OCI-LY1 (cell line): ENCODE measurements around the gene KCTD19.

Source experiments
- H2AFZ ChIP-seq: fragments of 200-600 bp; sonication (generic), shearing (Covaris generic); 2 replicates; pipeline ENCODE4 v1.6.0; 2014; ENCODE audit warnings: antibody characterized with exemption, mild to moderate bottlenecking, low read length
- H3F3A ChIP-seq: fragments of 200-600 bp; sonication (generic), shearing (Covaris generic); 2 replicates; pipeline ENCODE4 v1.6.0; 2014; ENCODE audit warnings: mild to moderate bottlenecking, antibody characterized with exemption, low read length, moderate library complexity; ENCODE audit not compliant: insufficient read depth
- H3K27ac ChIP-seq: fragments of 200-600 bp; sonication (generic); 2 replicates; pipeline ENCODE4 v1.5.1; 2014; ENCODE audit warnings: low read length, mixed run types, mild to moderate bottlenecking, low read depth; ENCODE audit not compliant: poor library complexity, severe bottlenecking
- H3K27me3 ChIP-seq: fragments of 200-600 bp; sonication (generic); 2 replicates; pipeline ENCODE4 v1.6.0; 2014; ENCODE audit warnings: antibody characterized with exemption, mild to moderate bottlenecking, low read length, moderate library complexity; ENCODE audit not compliant: insufficient read depth
- H3K36me3 ChIP-seq: fragments of 200-600 bp; sonication (generic); 2 replicates; pipeline ENCODE4 v1.6.1; 2014; ENCODE audit warnings: mild to moderate bottlenecking, antibody characterized with exemption, low read length, moderate library complexity, mixed read lengths; ENCODE audit not compliant: insufficient read depth
- H3K4me1 ChIP-seq: fragments of 200-600 bp; sonication (generic); 2 replicates; pipeline ENCODE4 v1.5.1; 2014; ENCODE audit warnings: mild to moderate bottlenecking, low read length, moderate library complexity; ENCODE audit not compliant: insufficient read depth, severe bottlenecking
- H3K4me2 ChIP-seq: fragments of 200-600 bp; sonication (generic), shearing (Covaris generic); 2 replicates; pipeline ENCODE4 v1.6.1; 2014; ENCODE audit warnings: low read length
- H3K4me3 ChIP-seq: fragments of 200-600 bp; sonication (generic); 2 replicates; pipeline ENCODE4 v1.5.1; 2014; ENCODE audit warnings: low read length, low read depth, mild to moderate bottlenecking, mixed read lengths; ENCODE audit not compliant: poor library complexity, severe bottlenecking
- H3K79me2 ChIP-seq: fragments of 200-600 bp; shearing (Covaris generic); 2 replicates; pipeline ENCODE4 v1.6.1; 2016; ENCODE audit warnings: mixed run types, low read length, mixed read lengths; ENCODE audit not compliant: insufficient read depth
- H3K9ac ChIP-seq: fragments of 200-600 bp; sonication (generic), shearing (Covaris generic); 2 replicates; pipeline ENCODE4 v1.6.1; 2014; ENCODE audit warnings: mild to moderate bottlenecking, low read length, mixed read lengths
- H3K9me2 ChIP-seq: fragments of 200-600 bp; sonication (generic), shearing (Covaris generic); 2 replicates; pipeline ENCODE4 v1.6.1; 2014; ENCODE audit warnings: low read depth, mild to moderate bottlenecking, low read length, mixed read lengths
- H3K9me3 ChIP-seq: fragments of 200-600 bp; shearing (Covaris generic); 2 replicates; pipeline ENCODE4 v1.6.1; 2014; ENCODE audit warnings: low read length, mixed read lengths
- H4K20me1 ChIP-seq: fragments of 200-600 bp; sonication (generic), shearing (Covaris generic); 2 replicates; pipeline ENCODE4 v1.6.0; 2016; ENCODE audit warnings: mild to moderate bottlenecking, low read length; ENCODE audit not compliant: insufficient read depth
- EZH2 ChIP-seq: fragments of 200-600 bp; sonication (generic), shearing (Covaris generic); IDR thresholded peaks from 2 replicates; pipeline ENCODE4 v1.8.0; 2017; ENCODE audit warnings: borderline replicate concordance, mixed run types, mild to moderate bottlenecking, antibody characterized with exemption, low read length, moderate library complexity, mixed read lengths
- TF ChIP-seq, protein P1 (sequence below): fragments of 200-600 bp; sonication (generic), shearing (Covaris generic); IDR thresholded peaks from 2 replicates; pipeline ENCODE4 v1.5.1; 2017; ENCODE audit warnings: mild to moderate bottlenecking, antibody characterized with exemption, low read length, moderate library complexity, mixed read lengths

Gene KCTD19

DNA sequence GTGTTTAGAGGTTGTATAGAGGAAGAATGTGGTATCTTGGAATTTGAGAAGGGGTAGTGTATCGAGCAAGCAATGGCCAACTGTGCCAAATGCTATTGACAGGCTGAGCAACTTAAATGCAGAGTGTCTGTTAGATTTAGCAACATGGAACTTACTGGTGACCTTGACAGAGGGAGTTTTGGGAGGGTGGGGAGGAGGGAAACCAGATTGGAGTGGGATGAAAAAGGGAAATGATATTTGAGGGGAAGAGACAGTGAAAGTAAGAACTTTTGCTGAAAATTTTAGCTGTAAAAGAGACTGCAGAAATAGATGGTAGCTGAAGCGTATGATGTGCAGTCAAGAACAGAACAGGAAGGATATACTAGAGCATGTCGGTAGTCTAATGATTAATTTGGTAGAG is 1.2 kb upstream of the KCTD19 start:
- peaks cover 10% of the 10 kb centered on the region for H3K4me1 ChIP-seq
- no peak overlapping the region for H2AFZ ChIP-seq
- H3K4me3 ChIP-seq = no peak overlapping the region
- no peaks in the 10 kb centered on the region for H3K36me3 ChIP-seq
- H3K27me3 ChIP-seq = no peaks in the 10 kb centered on the region
- no peak for TF ChIP-seq EZH2
- TF ChIP-seq, protein P1, sequence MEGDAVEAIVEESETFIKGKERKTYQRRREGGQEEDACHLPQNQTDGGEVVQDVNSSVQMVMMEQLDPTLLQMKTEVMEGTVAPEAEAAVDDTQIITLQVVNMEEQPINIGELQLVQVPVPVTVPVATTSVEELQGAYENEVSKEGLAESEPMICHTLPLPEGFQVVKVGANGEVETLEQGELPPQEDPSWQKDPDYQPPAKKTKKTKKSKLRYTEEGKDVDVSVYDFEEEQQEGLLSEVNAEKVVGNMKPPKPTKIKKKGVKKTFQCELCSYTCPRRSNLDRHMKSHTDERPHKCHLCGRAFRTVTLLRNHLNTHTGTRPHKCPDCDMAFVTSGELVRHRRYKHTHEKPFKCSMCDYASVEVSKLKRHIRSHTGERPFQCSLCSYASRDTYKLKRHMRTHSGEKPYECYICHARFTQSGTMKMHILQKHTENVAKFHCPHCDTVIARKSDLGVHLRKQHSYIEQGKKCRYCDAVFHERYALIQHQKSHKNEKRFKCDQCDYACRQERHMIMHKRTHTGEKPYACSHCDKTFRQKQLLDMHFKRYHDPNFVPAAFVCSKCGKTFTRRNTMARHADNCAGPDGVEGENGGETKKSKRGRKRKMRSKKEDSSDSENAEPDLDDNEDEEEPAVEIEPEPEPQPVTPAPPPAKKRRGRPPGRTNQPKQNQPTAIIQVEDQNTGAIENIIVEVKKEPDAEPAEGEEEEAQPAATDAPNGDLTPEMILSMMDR = no peak
- no peak overlapping the region for H3K4me2 ChIP-seq
- H3K9me2 ChIP-seq = no peaks in the 10 kb centered on the region
- no peaks in the 10 kb centered on the region for H3F3A ChIP-seq
- H3K79me2 ChIP-seq = no peaks in the 10 kb centered on the region
- no peak overlapping the region for H3K9ac ChIP-seq
- H3K27ac ChIP-seq = no peak overlapping the region
- no peaks in the 10 kb centered on the region for H4K20me1 ChIP-seq
- H3K9me3 ChIP-seq = no peaks in the 10 kb centered on the region

DNA sequence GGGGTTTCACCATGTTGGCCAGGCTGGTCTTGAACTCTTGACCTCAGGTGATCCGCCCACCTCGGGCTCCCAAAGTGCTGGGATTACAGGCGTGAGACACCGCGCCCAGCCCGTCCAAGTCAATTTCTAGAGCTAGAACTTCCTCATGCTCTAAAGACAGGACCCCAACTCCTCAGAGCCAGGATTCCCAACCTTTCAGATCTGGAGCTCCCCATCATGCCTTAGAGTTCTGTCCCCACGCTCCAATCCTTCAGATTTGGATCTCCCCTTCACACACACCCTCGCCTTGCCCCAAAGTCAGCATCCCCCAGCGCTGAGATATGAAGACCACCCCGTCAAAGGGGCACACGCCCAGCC is 448 bp downstream of the KCTD19 start:
- Histone ChIP-seq H2AFZ (peak overlapping the region; percentile 62; the same call in 1 of the 2 replicates), H3K4me1 (peaks cover 10% of the 10 kb centered on the region), H3K27ac (no peak overlapping the region), H3K79me2 (no peaks in the 10 kb centered on the region), H3K27me3 (no peaks in the 10 kb centered on the region), H3K4me2 (peak overlapping the region; percentile 96), H3K9me3 (no peaks in the 10 kb centered on the region), H3K36me3 (no peaks in the 10 kb centered on the region), H3K9ac (peak overlapping the region; percentile 71), H3K4me3 (peak overlapping the region; percentile 71), H4K20me1 (no peaks in the 10 kb centered on the region), H3F3A (no peaks in the 10 kb centered on the region), H3K9me2 (no peaks in the 10 kb centered on the region)
- TF ChIP-seq, protein P1 = no peak
- TF ChIP-seq EZH2 = no peak

DNA sequence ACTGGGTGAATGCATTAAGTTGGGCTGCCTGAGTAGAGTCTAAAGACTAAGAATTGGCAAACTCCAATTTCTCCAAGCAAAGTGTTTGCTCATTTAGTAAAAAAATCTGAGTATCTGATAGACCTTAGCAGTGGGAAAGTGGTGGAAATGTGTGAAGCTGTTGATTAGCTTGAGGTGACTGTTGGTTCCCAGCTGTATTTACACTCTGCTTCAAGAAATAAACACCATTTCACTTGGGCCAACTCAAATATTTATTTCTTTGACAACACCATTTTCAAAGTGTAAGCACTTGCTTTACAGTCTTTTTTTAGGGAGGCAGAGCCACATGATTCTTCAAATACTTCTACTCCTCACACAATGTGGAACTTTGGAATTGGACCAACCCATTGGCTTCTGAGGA is 8.7 kb downstream of the KCTD19 start:
- Histone ChIP-seq H3K27me3 (no peaks in the 10 kb centered on the region), H3K9me2 (no peaks in the 10 kb centered on the region), H3K27ac (no peak overlapping the region), H3K4me3 (no peak overlapping the region), H3K36me3 (no peaks in the 10 kb centered on the region), H3K9ac (no peak overlapping the region), H4K20me1 (no peaks in the 10 kb centered on the region), H3K4me1 (no peaks in the 10 kb centered on the region), H3F3A (no peaks in the 10 kb centered on the region), H3K79me2 (no peaks in the 10 kb centered on the region), H3K9me3 (no peaks in the 10 kb centered on the region), H3K4me2 (no peak overlapping the region), H2AFZ (no peak overlapping the region)
- TF ChIP-seq EZH2 = no peak
- TF ChIP-seq, protein P1 = no peak
